ENCODE measurements around the gene RAG1. TPM values are rescaled to one million over a fixed set of nuclear protein-coding genes. Genes with fewer than 3 reads are reported as not detected.

Gene RAG1
- total and polyA plus RNA-seq, 2 of the 13 experiments (the other 11 are each of a cell fraction or from before 2014, with no cell fraction given), result 0.11 to 0.15 TPM

DNA sequence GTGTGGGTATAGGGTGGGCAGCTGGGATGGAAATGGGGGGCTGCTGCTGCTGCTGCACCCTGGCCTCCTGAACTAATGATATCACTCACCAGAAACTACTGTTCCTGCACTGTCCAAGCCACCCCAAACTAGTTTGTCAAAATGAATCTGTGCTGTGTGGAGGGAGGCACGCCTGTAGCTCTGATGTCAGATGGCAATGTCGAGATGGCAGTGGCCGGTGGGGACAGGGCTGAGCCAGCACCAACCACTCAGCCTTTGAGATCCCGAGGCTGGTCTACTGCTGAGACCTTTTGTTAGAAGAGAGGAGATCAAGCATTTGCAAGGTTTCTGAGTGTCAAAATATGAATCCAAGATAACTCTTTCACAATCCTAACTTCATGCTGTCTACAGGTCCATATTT lies 1.3 kb downstream of the RAG1 start:
- no peaks in the 10 kb centered on the region for H3K9me3 ChIP-seq (ENCODE audit: low read length)
- 3% methylated on average over 4 of the region's 4 CpGs for WGBS (ENCODE audit: low lambda C conversion rate)
- peaks cover 0 to 17% of the 10 kb centered on the region in 2 experiments; a peak in 3 of 5 replicates for H3K27me3 ChIP-seq (ENCODE audit: control insufficient read depth in 1 of 2, insufficient read depth in 2 of 2, low read length in 2 of 2)
- TF ChIP-seq HDAC2 (CRISPR knock-in tag; IDR thresholded peaks at IDR 0.05) (no peak), ZFP62 (CRISPR knock-in tag; IDR thresholded peaks at IDR 0.05) (no peak), ZNF251 (CRISPR knock-in tag; IDR thresholded peaks at IDR 0.05) (no peak), SMAD1 (CRISPR knock-in tag; IDR thresholded peaks at IDR 0.05; ENCODE audit: borderline replicate concordance, low read depth) (no peak), SETDB1 (CRISPR knock-in tag; IDR thresholded peaks at IDR 0.05; ENCODE audit: borderline replicate concordance) (no peak), ZNF331 (CRISPR knock-in tag; IDR thresholded peaks at IDR 0.05) (no peak), SRSF1 (optimal IDR thresholded peaks at IDR 0.05; ENCODE audit: low read depth, low read length) (no peak), NKX3-1 (CRISPR knock-in tag; IDR thresholded peaks at IDR 0.05) (no peak), RNF2 (conservative IDR thresholded peaks at IDR 0.05; ENCODE audit: low read depth) (no peak), SNAPC5 (CRISPR knock-in tag; IDR thresholded peaks at IDR 0.05; ENCODE audit: borderline replicate concordance) (no peak), PAF1 (CRISPR knock-in tag; IDR thresholded peaks at IDR 0.05) (no peak), HMGA1 (CRISPR knock-in tag; conservative IDR thresholded peaks at IDR 0.05) (no peak), ZNF460 (CRISPR knock-in tag; IDR thresholded peaks at IDR 0.05; ENCODE audit: borderline replicate concordance) (no peak), HMGXB4 (CRISPR knock-in tag; IDR thresholded peaks at IDR 0.05; ENCODE audit: borderline replicate concordance in 1 of 2, low read depth in 1 of 2) (no peak), ZNF274 (CRISPR knock-in tag; IDR thresholded peaks at IDR 0.05) (no peak), ZNF468 (CRISPR knock-in tag; IDR thresholded peaks at IDR 0.05) (no peak)
- TF ChIP-seq, protein P1, sequence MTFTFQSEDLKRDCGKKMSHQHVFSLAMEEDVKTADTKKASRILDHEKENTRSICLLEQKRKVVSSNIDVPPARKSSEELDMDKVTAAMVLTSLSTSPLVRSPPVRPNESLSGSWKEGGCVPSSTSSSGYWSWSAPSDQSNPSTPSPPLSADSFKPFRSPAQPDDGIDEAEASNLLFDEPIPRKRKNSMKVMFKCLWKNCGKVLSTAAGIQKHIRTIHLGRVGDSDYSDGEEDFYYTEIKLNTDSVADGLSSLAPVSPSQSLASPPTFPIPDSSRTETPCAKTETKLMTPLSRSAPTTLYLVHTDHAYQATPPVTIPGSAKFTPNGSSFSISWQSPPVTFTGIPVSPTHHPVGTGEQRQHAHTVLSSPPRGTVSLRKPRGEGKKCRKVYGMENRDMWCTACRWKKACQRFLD (CRISPR knock-in tag; IDR thresholded peaks at IDR 0.05; ENCODE audit: borderline replicate concordance), result no peak
- POLR2A ChIA-PET, result no interaction called here
- DNase-seq (ENCODE audit: low spot score) (no peak), FAIRE-seq (no peak), ATAC-seq (no peak)
- H3K79me2 ChIP-seq (ENCODE audit: insufficient read depth, low read length), result no peaks in the 10 kb centered on the region
- H3K27ac ChIP-seq (ENCODE audit: extremely low read length, insufficient read depth, low read length), result no peak overlapping the region
- H3K36me3 ChIP-seq (replicated peaks in 1 of 2; ENCODE audit: control insufficient read depth in 1 of 2, insufficient read depth in 2 of 2, low read length in 2 of 2), result no peaks in the 10 kb centered on the region
- intact Hi-C loops (cut with micrococcal nuclease; ENCODE audit: unreplicated experiment) (no loop called here), in situ Hi-C loops (cut with HindIII; ENCODE audit: extremely low pct_ligation_motif_present, low pct_unique_long_range_greater_than_20kb) (no loop called here)
- no TSS peak for BruUV-seq (replicated peaks)
- H2AFZ ChIP-seq (ENCODE audit: low read length), result no peak overlapping the region
- CTCF ChIA-PET (ENCODE audit: low intra/inter-chr PET ratio, low total read pairs), result no interaction called here
- no peak overlapping the region for H3K9ac ChIP-seq (ENCODE audit: insufficient read depth, low read depth, low read length)
- no peaks in the 10 kb centered on the region for H4K20me1 ChIP-seq (ENCODE audit: insufficient read depth, low read length)
- no peak overlapping the region for H3K4me3 ChIP-seq (replicated peaks in 1 of 3; ENCODE audit: insufficient read depth in 1 of 3, low read depth in 2 of 3, low read length in 3 of 3)
- H3K4me2 ChIP-seq (ENCODE audit: low read depth, low read length), result no peak overlapping the region
- no peaks in the 10 kb centered on the region for H3K4me1 ChIP-seq (ENCODE audit: insufficient read depth, low read length)
